GM18511 (cell line): ENCODE measurements around the gene RPL41.
"Not testable (repeated sequence)": the region's sequence is repeated elsewhere in the genome, so short reads cannot be mapped to it uniquely, and the experiment has no call there.

Experiments used
- ATAC-seq: cut with Tn5 transposase; IDR thresholded peaks from one replicate; pipeline ENCODE4 v1.9.1; 2021; ENCODE audit warnings: mild to moderate bottlenecking, moderate library complexity; ENCODE audit not compliant: unreplicated experiment

The RPL41 gene

GRCh38 chr12:56153678-56154065, 37.2 kb downstream of the RPL41 start:
- no peak for ATAC-seq

GRCh38 chr12:56154246-56154771, 37.9 kb downstream of the RPL41 start:
- no peak for ATAC-seq

DNA sequence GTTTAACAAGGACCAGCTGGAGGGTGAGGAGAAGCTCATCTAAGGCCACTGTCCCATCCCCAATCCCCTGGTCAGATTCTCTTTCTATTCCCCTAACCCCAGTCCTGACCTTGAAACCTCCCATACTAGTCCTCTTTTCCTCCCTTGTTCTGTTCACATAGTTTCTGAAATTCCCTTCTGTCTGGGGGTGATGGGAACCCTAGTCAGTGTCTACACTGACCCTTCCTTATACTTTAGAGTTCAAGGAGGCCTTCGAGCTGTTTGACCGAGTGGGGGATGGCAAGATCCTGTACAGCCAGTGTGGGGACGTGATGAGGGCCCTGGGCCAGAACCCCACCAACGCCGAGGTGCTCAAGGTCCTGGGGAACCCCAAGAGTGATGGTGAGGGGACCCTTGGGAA, 38.4 kb downstream of the RPL41 start:
- ATAC-seq, result no peak

DNA sequence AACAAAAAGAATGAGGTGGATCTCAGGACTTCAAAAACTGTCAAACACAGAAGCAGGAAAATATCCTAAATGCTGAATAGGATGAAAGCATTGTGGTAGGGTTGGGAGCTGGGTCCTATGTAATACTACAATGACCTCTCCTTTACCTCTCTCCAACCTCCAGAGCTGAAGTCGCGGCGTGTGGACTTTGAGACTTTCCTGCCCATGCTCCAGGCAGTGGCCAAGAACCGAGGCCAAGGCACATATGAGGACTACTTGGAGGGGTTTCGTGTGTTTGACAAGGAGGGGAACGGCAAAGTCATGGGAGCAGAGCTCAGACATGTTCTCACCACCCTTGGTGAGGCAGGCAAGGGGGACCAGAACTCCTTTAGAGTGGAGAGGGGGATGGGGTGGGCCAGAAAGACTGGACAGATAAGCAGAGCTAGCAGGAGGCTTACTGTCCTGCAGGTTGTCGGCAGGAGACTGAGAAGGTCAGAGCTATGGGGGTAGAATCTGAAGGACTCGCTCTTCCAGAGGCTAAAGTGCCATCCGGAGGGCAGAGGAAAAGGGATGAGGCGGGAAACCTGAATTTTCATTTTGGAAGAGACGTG, 38.9 kb downstream of the RPL41 start:
- ATAC-seq, result no peak

DNA sequence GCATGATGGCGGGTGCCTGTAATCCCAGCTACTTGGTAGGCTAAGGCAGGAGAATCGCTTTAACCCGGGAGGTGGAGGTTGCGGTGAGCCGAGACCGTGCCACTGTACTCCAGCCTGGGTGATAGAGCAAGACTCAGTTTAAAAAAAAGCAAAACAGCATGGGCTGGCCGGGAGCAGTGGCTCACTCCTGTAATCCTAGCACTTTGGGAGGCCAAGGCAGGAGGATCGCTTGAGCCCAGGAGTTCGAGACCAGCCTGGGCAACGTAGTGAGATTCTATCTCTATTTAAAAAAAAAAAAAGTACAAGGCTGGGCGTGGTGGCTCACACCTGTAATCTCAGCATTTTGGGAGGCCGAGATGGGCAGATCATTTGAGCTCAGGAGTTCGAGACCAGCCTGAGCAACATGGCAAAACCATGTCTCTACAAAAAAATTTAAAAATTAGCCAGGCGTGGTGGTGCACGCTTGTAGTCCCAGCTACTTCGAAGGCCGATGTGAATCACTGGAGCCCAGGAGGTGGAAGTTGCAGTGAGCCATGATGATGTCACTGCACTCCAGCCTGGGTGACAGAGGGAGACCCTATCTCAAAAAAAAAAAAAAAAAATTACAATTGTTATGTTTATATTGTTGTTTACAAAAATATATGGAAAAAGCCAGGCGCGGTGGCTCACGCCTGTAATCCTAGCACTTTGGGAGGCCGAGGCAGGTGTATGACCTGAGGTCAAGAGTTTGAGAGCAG, 40.2 kb downstream of the RPL41 start:
- ATAC-seq, result not testable (repeated sequence)

GRCh38 chr12:56157201-56158028, 41.0 kb downstream of the RPL41 start:
- ATAC-seq, result peak; percentile 43

DNA sequence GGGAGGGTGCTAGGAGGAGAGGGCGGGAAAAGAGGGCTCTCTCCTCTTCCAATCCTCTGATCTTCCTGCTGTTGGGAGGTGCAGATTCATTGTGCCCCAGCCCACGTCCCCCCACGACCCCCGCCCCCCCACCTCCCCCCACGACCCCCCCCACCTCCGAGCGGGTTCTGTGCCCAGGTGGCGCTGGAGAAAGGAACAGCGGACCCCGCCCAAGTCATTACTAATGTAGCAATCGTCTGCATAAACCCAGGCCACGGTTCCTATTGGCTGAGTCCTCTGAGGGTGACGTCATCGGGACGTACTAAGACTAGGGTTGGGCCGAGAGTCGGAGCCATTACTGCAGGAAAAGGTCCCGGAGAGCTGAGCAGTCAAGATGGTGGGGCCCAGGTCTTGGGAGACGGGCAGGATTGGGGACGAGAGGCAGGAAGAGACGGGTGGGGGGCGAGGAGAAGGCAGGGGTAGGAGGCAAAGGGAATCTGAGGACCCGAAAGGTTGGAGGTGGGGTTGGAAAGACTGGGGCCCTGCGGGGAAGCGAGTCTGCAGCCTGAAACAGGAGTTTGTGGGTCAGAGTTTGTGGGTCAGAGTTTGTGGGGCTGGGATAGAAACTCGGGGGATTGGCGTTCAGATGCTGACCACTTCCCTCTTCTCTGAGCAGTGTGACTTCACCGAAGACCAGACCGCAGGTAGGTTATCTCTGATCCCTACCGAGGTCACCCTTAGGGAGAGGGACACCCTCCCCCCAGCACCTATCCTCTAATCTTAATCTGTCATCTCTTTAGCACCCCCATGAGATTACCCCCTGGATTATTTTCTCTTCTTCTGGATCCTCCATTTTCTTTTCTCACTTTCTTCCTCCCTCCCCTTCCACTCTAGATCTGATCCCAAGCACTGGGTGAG, 41.8 kb downstream of the RPL41 start, which contains the start of gene MYL6:
MYL6 (plus strand) TSS at position 331 of the 897 bp plus-strand sequence; CDS start at position 374, 43 bp downstream.
- peak; percentile 85 for ATAC-seq

DNA sequence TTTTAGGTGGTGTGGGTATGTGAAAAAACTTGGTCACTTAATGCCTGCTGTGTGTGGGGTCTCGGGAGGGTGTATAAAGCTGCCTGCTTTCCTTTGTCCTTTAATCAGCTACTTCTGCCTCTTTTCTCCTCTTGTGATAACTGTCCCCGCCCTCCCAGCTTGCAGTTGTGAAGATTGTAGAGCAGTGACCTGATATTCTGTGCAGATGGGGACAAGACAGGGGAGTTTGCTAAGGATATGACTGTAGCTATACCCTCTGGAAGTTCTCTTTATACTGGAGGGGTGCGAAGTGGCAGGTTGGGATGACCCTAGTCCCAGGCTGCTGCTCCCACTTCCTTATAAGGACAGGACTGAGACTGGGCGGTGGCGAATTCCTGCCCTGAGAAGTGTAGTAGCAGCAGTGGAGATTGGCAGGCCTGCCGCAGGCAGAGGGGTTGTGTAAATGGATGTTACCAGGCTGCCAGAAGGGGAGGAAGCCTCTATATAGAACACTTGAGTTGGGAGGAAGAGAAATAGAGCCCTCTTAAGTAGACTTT, 42.6 kb downstream of the RPL41 start:
- ATAC-seq, result no peak

- no peak for ATAC-seq
Observed at GRCh38 chr12:56159482-56160192, 43.2 kb downstream of the RPL41 start.

GRCh38 chr12:56160193-56160763, 43.8 kb downstream of the RPL41 start:
- ATAC-seq, result no peak

GRCh38 chr12:56160894-56161689, 44.7 kb downstream of the RPL41 start:
- ATAC-seq, result no peak

- no peak for ATAC-seq
Observed at GRCh38 chr12:56161690-56162351, 45.4 kb downstream of the RPL41 start.

GRCh38 chr12:56162468-56163290, 46.2 kb downstream of the RPL41 start:
- no peak for ATAC-seq

DNA sequence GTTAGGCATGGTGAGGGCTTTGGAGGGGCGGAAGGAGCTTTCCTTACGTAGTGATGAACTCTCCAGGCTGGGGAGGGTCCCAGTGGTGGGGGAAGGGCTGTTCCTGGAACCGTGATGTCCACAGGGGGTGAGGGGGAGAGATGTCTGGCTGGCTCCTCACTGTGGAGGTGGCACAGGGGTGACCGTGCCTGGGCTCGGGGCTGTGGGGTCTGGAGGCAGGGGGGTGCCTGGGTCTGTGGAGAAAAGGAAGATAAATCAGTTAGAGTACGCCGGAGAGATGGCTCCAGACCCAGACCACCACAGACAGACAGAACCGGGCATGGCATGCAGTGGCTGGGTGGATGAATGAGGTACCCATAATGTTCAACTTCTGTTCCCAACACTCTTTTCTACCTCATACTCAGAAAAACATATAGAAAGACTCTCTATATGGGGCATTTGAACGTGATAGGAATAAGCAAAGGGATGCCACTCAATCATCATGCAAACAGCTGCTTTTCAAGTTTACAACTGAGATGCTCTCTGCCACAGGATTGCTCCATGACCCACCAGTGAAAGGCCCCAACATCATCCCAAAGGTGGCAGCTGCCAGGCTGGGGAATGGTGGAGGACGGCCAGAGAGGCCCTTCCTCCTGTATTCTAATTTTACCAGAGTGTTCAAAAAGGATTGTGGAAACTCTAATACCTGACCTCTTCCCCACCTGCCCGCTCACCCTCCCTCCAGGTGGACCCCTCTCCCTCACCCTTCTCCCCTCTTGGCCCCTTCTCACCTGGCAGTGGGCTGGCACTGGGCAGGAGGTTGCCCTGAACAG, 47.3 kb downstream of the RPL41 start:
- ATAC-seq, result no peak

- ATAC-seq, result no peak
Observed at GRCh38 chr12:56164345-56164729, 47.9 kb downstream of the RPL41 start.

GRCh38 chr12:56165369-56165768, 48.9 kb downstream of the RPL41 start:
- ATAC-seq, result no peak
